GM21528 (cell line): ENCODE measurements around the gene C22orf39.
"Not testable (repeated sequence)": the region's sequence is repeated elsewhere in the genome, so short reads cannot be mapped to it uniquely, and the experiment has no call there.

Experiments
- ATAC-seq: cut with Tn5 transposase; IDR thresholded peaks from one replicate; pipeline ENCODE4 v1.9.1; 2021; ENCODE audit warnings: mild to moderate bottlenecking, moderate library complexity; ENCODE audit not compliant: unreplicated experiment, low FRiP score

C22orf39 gene

DNA sequence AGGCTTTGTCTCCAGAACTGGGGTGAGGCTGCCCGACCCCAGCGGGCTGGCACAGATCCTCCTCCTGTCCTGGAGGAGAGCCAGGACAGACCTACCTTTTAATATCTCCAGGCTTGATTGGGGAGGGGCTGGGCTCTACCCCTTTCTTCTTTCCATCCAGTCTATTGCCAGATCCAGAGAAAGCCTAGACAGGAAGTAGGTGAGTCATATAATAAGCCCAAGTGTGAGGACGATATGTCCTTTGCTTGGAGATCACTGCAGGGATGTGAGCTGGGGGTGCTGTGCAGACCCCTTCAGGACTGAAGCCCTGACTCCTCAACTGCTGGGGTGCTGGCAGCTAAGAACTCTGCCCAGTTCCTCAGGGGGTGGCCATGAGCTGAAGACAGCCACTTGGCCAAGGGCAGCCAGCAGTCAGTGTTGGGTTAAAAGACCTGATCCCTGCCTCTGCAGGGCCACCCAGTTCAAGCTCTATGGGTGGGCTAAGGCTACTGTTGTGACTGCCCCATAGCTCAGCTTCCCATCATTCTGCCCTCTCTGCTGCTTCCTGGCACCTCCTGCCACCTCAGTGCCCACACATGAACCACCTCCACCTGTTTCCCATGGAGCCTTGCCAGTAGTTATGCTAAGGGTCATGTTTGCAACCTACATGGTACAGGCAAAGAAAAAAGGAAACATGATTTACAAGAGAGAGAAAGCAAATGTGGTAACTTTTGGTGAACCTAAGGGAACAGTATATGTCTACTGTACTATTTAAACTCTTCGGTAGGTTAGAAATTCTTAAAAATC lies 8.3 kb upstream of the C22orf39 start:
- ATAC-seq: no peak

DNA sequence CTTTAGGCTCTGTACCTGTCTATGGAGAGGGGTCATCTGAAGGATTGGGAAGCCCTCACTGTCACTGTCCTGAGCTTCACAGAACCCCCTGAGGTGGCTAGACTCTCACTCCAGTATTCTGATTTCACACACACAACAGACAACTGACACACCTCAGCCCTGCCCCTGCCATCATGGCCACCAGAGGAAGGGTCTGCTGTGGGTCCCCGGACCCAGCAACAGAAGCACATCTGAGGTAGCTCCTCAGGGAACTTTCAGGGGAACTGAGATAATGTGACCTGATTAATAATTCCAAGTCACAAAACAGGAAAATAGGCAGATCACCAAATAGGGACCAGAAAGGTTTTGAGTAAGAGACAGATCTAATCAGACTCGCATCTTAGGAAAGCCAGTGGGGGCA lies 7.5 kb upstream of the C22orf39 start:
- no peak for ATAC-seq

DNA sequence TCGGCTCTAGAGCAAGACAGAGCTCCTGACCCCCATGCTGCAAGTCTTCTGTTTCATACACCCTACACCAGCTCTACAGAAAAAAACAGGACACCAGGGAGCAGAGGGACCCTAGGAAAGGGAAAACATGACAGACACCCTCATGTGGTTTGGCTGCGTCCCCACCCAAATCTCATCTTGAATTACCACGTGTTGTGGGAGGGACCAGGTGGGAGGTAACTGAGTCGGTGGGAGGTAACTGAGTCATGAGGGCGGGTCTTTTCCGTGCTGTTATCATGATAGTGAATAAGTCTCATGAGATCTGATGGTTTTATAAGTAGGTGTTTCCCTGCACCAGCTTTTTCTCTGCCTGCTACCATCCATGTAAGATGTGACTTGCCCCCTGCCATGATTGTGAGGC lies 6.6 kb upstream of the C22orf39 start:
- no peak for ATAC-seq

DNA sequence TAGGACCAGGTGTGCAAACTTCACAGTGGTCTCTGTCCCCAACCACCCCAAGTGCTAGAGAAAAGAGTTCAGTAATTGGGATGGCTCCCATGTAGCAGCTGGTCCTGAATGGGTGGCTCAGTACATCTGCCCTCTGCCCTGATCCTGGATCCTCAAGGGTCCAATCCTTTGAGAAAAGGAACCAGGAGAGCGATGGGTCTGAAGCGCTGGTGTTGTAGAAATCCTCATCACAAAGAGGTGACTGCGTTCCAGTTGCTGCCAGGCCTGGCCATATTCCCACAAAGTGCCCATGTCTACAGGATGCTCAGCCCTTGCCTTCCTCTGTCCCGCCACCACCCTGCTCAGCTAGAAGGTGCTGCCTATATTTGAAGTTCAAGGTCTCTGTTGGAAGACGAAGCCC lies 6.2 kb upstream of the C22orf39 start:
- ATAC-seq: no peak

DNA sequence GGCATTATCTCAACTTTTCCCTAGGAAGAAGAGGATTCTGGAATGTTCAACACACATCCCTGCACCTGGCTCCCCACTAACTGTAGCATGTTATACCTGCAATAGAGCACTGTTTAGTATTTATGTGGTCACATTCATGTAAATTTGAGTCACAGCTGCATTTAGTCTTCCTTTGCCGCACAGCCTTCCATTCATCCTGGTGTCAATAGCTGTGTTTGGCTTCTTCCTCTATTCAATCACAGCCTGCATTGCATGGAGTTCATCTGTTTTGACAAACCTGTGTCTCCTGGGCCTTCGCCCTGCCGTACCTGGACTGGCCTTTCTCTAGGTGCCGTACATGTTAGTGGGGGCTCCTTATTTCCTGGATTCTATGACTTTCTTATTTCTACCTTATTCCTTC lies 4.1 kb upstream of the C22orf39 start:
- ATAC-seq: no peak

DNA sequence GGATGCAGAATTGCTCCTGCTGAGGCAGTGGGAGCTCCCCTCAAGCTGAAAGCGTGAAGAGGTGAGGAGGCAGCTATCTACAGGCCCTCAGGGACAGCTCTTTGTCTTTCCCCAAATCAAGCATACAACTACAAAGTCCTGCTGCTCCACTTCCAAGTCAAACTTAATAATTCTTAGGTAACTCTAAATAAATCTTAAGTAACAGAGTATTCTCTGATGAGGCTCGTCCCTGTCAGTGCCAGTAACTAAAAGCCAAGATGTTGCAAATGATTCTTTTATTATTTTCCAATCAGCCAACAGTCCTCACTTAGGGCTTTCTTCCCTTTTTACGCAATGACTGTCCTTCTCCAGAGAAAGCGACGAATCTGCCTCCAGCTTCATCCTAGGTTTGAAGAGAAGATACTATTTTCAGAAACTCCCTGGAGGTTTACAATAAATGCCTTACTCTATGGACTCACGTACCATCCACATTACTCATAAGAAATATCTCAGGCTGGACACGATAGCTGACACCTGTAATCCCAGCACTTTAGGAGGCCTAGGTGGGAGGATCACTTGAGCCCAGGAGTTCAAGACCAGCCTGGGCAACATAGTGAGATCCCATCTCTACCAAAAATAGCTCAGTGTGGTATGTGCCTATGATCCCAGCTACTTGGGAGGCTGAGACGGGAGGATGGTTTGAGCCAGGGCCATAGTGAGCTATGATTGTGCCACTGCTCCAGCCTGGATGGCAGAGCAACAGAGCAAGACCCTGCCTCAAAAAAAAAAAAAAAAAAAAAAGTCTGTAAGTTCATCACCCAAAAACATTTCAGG lies 3.1 kb upstream of the C22orf39 start:
- ATAC-seq: no peak

DNA sequence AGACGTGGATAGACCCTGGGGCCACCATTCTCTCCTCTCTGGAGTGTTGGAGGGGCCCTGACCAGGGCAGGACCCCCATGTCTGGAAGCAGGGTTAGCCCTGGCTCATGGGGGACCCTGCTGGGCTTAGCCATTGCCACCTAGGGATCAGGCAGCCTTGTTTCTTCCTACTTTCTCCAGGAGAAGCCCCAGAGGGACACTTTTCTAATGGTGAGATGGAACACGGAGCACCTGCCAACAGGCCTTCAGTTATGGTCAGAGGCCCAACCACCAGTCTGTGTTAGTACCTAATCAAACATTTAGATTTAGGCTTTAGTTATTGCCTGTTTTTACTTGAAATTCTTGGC lies 1.9 kb upstream of the C22orf39 start:
- no peak for ATAC-seq

DNA sequence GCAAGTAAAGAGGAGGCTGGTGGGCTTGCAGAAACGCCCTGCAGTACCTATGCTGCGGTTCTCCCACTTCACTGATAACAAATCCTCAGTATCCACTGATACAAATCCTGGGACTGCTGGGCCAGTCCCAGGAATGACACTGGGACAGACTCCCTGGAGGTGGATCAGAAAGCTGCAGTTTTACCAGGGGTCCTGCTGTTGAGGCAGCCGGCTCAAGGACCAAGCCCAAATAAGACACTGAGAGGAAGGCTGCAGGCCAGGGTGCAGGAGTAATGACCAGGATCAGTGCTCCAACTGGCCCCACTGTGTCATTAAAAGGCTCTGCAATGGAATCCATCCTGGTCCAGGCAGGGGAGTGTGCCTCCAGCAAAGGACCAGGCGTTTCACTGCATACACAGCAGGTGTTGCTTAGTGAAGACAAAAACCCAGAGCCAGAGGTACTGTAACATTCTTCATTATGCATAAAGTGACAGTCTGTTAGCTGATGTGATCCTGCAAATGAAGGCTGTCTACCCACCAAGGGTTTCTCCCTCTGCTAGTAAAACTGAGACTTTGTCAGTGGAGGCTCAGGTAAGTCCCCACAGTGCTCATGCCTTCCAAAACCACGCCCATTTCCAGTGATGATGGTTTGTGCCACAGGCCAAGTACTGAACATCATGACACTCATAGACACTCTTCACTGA lies 1.4 kb upstream of the C22orf39 start:
- ATAC-seq: no peak

DNA sequence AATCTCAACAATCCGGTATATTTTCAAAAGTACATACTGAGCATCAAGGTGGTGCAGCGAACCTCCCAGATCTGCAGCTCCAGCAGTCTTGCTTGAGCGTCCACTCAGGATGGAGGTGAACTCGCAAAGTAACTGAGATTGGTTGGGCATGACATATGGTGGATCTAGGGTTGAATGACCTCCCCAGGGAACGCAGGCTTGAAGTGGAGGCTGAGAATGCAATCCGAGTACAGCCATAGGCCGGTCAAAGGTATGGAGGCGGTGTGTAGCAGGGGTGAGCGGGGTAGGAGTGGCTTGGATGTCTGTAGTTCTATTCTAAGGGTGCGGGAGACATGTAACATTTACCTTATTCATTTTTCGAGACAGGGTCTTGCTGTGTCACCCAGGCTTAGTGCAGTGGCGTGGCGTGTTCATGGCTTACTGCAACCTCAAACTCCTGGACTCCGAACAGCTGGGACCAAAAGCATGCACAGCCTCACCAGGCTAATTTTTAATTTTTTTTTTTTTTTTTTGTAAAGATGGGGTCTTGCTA lies 631 bp upstream of the C22orf39 start:
- ATAC-seq: peak; percentile 41

DNA sequence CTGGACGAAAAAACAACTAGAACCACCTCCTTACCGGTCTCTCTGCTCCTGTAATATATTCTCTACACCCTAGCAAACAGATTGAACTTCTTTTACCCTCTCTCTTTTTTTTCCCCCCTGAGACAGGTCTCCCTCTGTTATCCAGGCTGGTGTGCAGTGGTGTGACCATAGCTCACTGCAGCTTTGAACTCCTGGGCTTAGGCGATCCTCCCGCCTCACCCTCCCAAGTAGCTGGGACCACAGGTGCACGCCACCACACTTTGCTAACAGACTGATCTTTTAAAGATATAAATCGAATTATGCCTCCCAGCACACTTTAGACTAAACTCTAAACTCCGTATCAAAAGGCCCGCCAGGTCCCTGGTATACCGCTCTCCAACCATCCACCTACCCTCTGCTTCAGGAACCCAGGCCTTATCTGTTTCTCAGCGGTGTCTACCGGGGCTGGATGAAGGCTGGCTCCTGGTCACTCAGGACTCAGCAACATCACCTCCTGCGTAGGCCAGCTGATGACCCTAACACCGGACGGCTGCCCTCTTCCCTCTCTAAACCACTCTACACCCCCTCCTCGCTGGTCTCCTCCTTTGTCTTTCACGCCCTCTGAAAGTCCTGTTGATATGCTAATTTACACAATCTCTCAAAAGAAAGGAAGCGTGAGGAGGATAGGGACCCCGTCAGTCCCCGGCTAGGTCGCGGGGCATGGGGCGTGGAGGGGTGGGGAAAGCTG lies 745 bp downstream of the C22orf39 start:
- ATAC-seq: no peak

DNA sequence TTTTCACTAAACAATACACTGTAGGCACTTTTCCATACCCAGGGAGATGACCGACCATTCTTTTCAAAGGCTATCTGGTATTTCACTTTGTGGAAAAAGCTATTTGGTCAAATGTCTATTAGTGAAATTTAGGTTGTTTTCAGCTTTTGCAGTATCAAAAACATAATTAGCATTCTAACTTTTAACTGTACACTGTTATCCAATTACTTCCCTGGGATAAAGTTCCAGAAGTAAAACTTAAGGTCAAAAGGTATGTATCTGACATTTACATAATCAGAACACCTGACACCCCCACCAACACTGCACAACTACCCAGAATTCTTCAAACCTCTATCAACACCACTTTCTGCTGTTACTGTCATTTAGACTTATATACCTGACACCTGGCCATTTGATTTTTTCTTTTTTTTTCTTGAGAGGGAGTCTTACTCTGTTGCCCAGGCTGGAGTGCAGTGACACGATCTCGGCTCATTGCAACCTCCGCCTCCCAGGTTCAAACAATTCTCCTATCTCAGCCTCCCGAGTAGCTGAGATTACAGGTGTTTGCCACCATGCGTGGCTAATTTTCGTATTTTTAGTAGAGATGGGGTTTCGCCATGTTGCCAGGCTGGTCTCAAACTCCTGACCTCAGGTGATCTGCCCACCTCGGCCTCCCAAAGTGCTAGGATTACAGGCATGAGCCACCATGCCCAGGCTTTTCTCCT lies 2.1 kb downstream of the C22orf39 start:
- not testable (repeated sequence) for ATAC-seq

DNA sequence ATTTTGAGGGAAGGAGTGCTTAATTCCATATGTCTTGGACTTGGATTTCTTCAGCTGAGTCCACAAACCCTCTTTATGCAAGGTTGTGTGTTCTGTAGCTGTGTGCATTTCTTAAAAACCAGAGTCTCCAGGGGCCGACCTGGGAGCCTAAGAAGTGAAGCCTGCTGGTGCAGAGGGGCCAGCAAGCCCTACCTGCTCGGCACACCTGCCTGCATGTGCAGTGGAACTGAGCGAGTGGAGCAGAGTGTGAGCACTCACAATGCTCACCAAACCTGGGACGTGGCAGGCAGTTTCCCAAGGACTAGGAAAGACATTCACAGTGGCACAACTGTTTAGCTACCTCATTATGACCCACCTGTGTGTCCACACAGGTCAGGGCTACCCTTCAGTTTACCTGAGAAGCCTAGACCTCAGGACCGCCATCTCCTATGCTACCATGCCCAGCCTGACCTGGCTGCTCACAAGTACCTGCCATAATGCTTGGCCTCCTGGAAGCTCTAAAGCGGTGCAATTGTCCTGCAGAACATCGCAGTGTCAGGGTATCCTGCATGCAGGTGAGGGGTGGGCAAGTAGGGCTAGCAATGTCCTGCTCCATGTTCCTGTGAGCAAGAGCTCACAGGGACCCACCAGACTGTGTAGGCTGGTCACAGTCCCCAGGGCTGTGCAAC lies 3.8 kb downstream of the C22orf39 start:
- no peak for ATAC-seq

DNA sequence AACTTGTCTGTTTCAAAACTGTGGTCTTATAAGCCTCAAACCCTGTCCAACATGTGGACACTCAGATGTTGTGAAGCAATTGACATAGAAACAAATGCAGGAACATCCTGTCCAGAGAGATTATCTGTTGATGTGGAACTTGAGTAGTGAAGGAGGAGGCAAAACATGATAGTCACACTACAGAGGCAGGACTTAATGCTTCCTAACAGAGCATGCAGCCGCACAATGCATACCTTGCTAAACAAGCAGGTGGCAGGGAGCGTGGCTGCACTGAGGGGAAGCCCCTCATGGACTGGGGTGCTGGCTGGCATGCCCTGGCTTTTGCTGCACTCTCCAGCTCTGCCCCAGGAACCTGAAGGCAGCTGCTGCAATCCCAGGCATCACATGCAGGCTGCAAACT lies 5.3 kb downstream of the C22orf39 start:
- ATAC-seq: no peak

DNA sequence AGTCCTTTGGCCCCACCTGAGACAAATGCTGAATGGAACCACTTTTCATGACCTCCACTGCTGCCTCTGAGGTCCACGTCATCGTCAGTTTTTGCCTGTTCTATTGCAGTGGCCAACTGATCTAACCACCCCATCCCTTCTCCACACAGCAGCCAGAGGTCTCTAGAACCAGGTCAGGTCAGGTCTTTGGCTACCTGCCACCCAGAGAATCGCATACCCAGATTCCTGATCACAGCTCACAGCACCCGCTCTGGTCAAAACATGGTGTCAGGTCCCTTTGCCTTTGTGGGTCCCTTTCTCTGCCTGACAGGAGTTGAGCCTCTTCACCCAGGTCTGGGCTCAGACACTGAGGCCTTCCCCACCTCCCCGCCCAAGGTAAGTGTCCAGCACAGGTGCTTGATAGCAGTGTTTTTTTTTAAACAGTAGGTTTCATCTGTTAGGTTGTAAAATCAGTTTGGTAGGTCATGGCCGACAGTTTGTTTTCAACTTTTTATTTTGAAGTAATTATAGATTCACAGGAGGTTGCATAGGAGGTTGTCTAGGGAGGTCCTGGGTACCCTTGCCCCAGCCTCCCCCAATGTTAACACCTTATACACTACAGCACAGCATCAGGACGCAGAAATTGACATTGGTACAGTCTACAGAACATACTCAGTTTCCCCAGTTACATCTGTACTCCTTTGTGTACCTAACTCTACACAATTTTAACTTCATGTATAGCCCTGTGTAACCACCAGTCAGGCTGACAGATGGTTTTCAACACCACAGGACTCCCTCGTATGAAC lies 6.9 kb downstream of the C22orf39 start:
- no peak for ATAC-seq

DNA sequence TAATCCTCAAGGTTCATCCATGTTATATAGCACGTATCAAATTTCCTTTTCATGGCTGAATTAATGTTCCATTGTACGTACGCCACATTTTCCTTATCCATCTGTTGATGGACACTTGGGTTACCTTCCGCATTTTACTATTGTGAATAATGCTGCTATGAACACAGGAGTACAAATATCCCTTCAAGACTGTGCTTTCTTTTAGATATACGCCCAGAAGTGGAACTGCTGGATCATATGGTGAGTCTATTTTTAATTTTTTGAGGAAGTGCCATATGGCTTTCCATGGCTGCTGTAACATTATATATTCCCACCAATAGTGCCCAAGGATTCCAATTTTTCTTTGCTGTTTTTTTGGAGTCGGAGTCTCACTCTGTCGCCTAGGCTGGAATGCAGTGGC lies 9.2 kb downstream of the C22orf39 start:
- ATAC-seq: no peak

DNA sequence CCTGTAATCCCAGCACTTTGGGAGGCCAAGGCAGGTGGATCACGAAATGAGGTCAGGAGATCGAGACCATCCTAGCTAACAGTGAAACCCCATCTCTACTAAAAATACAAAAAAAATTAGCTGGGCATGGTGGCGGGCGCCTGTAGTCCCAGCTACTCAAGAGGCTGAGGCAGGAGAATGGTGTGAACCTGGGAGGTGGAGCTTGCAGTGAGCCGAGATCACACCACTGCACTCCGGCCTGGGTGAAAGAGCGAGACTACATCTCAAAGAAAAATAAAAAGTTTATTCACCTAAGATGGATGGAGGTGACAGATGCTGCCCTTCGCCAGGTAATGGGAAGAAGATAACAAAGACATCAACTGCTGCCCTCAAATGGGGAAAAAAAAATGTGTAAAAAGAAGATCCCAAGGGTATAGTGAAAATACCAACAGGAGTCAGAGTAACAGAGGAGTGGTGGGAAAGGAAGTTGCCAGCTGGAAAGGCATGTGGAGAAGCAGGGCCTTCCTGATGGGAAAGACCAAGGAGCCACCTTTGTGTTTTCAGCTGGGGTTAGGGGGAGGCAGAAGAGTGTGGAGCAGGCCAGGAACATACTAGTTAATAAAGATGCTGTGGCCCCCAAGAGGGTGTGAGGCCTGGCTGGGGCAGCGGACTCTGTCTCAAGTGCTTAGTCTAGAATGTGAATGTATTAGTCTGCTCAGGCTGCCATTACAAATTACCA lies 10.9 kb downstream of the C22orf39 start:
- not testable (repeated sequence) for ATAC-seq

DNA sequence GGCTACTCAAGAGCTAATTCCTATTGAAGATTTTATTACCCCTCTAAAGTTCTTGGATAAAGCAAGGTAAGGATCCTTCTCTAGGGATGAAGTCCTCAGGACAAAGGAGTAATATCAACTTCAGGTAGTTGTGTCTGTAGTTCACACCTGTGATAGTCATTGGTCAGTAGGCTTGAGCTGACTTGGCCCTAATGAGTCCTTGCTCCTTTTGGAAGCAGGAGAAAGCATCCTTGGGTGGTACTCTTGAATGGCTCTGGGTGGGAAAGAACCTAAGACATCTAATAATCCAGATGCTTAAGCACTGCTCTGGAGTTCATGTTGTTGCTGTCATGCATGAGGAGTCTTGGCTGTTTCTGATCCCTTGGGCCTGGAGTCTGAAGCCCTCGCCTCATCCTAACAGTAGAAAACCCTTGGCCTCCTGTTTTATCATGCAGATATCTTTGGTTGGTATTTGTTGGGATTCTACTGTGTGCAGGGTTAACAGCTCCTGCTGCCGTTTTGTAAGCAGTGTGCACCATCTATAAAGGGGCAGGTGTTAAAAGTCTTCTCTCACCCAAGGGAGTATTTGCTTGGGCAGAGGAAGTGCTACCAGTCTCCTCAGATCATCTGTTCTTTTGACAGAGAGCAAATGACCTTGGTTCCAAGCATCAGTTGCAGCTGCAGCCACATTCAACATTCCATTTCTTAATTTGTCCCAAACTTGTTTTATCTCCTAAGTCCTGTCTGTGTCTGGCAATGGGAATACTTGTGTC lies 12.5 kb downstream of the C22orf39 start:
- ATAC-seq: no peak
